Progenitor cell of endocrine pancreas (in vitro differentiated cells): Measurements from ENCODE around the gene TGFB2. TPM values are rescaled to one million over a fixed set of nuclear protein-coding genes. Genes with fewer than 3 reads are reported as not detected.
A peak's percentile ranks its signal among the peaks of the same experiment; 100 is the strongest.

Experiments
- DNase-seq: peaks from one replicate; pipeline ENCODE4 v3.0.0; 2021; ENCODE audit warnings: low spot score; ENCODE audit not compliant: unreplicated experiment
- H3K27ac Mint-ChIP-seq: 2 replicates; pipeline ENCODE4 v1.8.0; 2021; ENCODE audit warnings: mild to moderate bottlenecking, moderate library complexity, mixed read lengths
- H3K27me3 Mint-ChIP-seq: 2 replicates; pipeline ENCODE4 v1.8.0; 2021; ENCODE audit warnings: mixed read lengths
- H3K36me3 Mint-ChIP-seq: 2 replicates; pipeline ENCODE4 v1.8.0; 2022; ENCODE audit warnings: mixed read lengths; ENCODE audit not compliant: insufficient read depth
- H3K4me1 Mint-ChIP-seq: 2 replicates; pipeline ENCODE4 v1.8.0; 2021; ENCODE audit warnings: low read depth, mixed read lengths
- H3K4me3 Mint-ChIP-seq: 2 replicates; pipeline ENCODE4 v1.8.0; 2021; ENCODE audit warnings: low read depth, mild to moderate bottlenecking, moderate library complexity, mixed read lengths
- H3K9me3 Mint-ChIP-seq: 2 replicates; pipeline ENCODE4 v1.8.0; 2021; ENCODE audit warnings: low read depth, mixed read lengths
- CTCF ChIP-seq: fragments of 200-600 bp; sonication (generic); IDR thresholded peaks from one replicate; pipeline ENCODE4 v1.5.0; 2021; ENCODE audit warnings: antibody characterized with exemption, mild to moderate bottlenecking; ENCODE audit not compliant: unreplicated experiment
- total RNA-seq: library from RNA; stranded (reverse); gene quantifications from 2 replicates; pipeline ENCODE4 v1.2.1, GENCODE V29; 2021

TGFB2 gene
- total RNA-seq, 1 donor from 2014 or later: 26.4 TPM

DNA sequence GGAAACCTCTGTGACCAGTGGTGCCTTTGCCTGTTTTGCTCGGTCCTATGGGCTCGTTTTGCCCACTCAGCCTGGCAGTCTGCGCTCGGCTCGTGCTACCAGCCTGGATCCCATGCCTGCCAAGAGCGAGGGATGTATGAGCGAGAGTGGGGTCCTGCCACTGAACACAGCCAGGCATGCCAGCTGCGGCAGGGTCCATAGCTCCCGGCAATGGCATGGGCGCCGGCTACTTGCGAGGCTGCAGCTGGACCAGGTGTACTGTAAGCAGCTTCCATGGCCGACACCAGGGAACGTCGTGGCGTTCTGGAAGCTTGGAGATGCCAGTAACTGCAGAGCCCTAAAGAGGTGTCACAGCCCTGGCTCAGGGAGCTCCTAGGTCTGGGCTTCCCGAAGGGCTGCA, 22.4 kb upstream of the TGFB2 start:
- Mint-ChIP-seq H3K27me3 (no peaks in the 10 kb centered on the region), H3K4me1 (no peaks in the 10 kb centered on the region)

GRCh38 chr1:218323568-218324225, 21.4 kb upstream of the TGFB2 start:
- Mint-ChIP-seq H3K27me3 (no peaks in the 10 kb centered on the region), H3K4me3 (no peak overlapping the region), H3K9me3 (no peaks in the 10 kb centered on the region), H3K27ac (no peak overlapping the region), H3K36me3 (peaks cover 17% of the 10 kb centered on the region), H3K4me1 (no peaks in the 10 kb centered on the region)
- DNase-seq: no peak
- no peak for TF ChIP-seq CTCF

More for the DNA sequence above, 22.4 kb upstream of the TGFB2 start:
- no peak for TF ChIP-seq CTCF
- Mint-ChIP-seq H3K4me3 (no peak overlapping the region), H3K36me3 (peaks cover 16% of the 10 kb centered on the region), H3K9me3 (no peaks in the 10 kb centered on the region), H3K27ac (no peak overlapping the region)
- DNase-seq: no peak

DNA sequence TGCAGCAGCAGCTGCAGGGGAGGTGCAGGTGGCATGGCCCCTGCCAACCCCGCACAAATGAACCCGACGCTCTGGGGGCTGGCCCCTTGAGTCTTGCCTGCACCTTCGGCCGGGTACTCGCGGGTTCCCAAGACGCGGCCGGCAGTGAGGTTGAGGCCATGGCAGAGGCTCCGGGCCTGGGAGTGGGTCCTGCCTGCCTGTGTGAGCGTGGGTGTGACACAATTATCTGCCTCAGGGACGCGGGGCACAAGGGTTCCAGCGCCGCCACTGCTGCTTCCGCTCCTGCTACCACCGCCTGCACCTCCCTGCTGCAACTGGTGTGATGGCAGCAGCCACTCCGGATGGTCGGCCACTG, 20.9 kb upstream of the TGFB2 start:
- Mint-ChIP-seq H3K27ac (no peak overlapping the region), H3K4me3 (no peak overlapping the region), H3K36me3 (peaks cover 17% of the 10 kb centered on the region), H3K4me1 (no peaks in the 10 kb centered on the region), H3K27me3 (no peaks in the 10 kb centered on the region), H3K9me3 (no peaks in the 10 kb centered on the region)
- TF ChIP-seq CTCF: no peak
- no peak for DNase-seq

- no peaks in the 10 kb centered on the region for H3K9me3 Mint-ChIP-seq
- no peak overlapping the region for H3K27ac Mint-ChIP-seq
- H3K4me1 Mint-ChIP-seq: no peaks in the 10 kb centered on the region
- no peak for TF ChIP-seq CTCF
- H3K36me3 Mint-ChIP-seq: peaks cover 17% of the 10 kb centered on the region
- no peaks in the 10 kb centered on the region for H3K27me3 Mint-ChIP-seq
- no peak for DNase-seq
- no peak overlapping the region for H3K4me3 Mint-ChIP-seq
These were observed 16.4 kb upstream of the TGFB2 start for GRCh38 chr1:218328769-218329168.

- Mint-ChIP-seq H3K36me3 (peaks cover 9% of the 10 kb centered on the region), H3K9me3 (no peaks in the 10 kb centered on the region), H3K27ac (no peak overlapping the region), H3K27me3 (no peaks in the 10 kb centered on the region), H3K4me1 (no peaks in the 10 kb centered on the region), H3K4me3 (no peak overlapping the region)
- peak; percentile 82 for TF ChIP-seq CTCF
- DNase-seq: no peak
These were observed 15.0 kb upstream of the TGFB2 start for GRCh38 chr1:218330043-218330623.
